ENCODE results near the gene FUT8. TPM values are rescaled to one million over a fixed set of nuclear protein-coding genes. Genes with fewer than 3 reads are reported as not detected.

Gene FUT8
- total RNA-seq (10 to 100 TPM; 12.0 to 16.9 (median 15.0) TPM), polyA plus RNA-seq (5.2 TPM)
- long read RNA-seq, donor 1, full-length matches to known transcripts: 5 of 12 reads
- long read RNA-seq, donor 1, partial matches to known transcripts: 3 of 12 reads
- long read RNA-seq, donor 1, other reads (novel, unspliced or antisense): 4 of 12 reads
- long read RNA-seq, donor 2, full-length matches to known transcripts: 2 of 4 reads
- long read RNA-seq, donor 2, partial matches to known transcripts: 1 of 4 reads
- long read RNA-seq, donor 2, other reads (novel, unspliced or antisense): 1 of 4 reads
- long read RNA-seq, donor 3, full-length matches to known transcripts: 11 of 18 reads
- long read RNA-seq, donor 3, partial matches to known transcripts: 2 of 18 reads
- long read RNA-seq, donor 3, other reads (novel, unspliced or antisense): 5 of 18 reads
- long read RNA-seq, donor 4, full-length matches to known transcripts: 2 of 3 reads
- long read RNA-seq, donor 4, partial matches to known transcripts: 0 of 3 reads
- long read RNA-seq, donor 4, other reads (novel, unspliced or antisense): 1 of 3 reads

DNA sequence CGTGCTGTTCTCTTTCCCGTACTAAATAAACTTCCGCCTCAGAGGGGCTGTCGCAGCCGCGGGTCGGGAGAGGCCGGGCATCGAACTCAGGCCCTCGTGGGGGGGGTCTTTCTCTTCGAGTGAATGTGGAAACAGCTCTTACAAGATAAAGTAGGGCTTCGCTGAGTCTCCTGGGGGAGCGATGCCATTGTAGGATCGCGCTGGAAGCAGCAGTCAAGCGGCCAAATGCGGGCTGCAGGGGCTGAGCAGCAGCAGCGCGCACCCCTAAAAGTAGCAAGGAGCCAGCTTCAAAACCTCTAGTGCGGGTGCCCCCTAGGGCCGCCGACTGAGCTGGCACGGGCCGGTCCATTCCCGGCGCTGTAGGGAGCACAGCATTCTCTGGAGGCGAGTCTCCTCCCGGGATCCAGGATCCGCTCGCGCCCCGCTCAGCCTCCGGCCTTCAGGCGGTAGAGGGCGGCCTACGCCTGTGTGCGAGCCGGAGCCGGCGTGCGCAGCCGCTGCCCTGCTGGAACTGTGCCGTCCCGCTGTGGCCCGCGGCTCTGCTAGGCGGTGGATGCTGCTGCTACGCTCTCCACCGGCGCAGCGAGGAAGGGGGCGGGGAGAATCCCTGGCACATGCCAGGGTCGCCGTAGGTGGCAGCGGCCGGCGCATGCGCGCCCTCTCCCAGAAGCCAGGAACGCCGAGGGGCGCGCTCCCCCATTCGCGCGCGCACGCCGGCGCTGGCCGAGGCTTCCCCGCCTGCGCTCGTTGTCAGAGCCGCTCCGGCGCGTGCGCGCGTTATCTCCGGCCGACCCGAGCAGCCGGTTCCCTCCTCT lies at the start of gene FUT8:
Gene FUT8, plus strand, starts transcription at position 699 of the 815 bp plus-strand sequence. CDS start 148,834 bp downstream, outside the sequence.
- intact Hi-C loops (cut with DNase I): loop anchor here (2.0 to 10.0 kb wide), 5 partner anchors 247 to 543 kb away; no protein-coding TSS in a partner anchor
- Histone ChIP-seq H3K27me3 (ENCODE audit: control insufficient read depth, insufficient read depth) (no peaks in the 10 kb centered on the region), H3K9me3 (ENCODE audit: control insufficient read depth, low read length) (no peaks in the 10 kb centered on the region), H3K4me1 (ENCODE audit: control insufficient read depth, insufficient read depth, low read length) (no peaks in the 10 kb centered on the region), H3K27ac (ENCODE audit: low read length) (peak within 1 kb of the TSS; percentile 93), H3K4me3 (ENCODE audit: low read length) (peak within 1 kb of the TSS; percentile 89)
- under 1% methylated on average over 85 of the region's 85 CpGs for WGBS
- ATAC-seq (peak; percentile 97 to 98), DNase-seq (peak; percentile 97 to 99 (median 99))

DNA sequence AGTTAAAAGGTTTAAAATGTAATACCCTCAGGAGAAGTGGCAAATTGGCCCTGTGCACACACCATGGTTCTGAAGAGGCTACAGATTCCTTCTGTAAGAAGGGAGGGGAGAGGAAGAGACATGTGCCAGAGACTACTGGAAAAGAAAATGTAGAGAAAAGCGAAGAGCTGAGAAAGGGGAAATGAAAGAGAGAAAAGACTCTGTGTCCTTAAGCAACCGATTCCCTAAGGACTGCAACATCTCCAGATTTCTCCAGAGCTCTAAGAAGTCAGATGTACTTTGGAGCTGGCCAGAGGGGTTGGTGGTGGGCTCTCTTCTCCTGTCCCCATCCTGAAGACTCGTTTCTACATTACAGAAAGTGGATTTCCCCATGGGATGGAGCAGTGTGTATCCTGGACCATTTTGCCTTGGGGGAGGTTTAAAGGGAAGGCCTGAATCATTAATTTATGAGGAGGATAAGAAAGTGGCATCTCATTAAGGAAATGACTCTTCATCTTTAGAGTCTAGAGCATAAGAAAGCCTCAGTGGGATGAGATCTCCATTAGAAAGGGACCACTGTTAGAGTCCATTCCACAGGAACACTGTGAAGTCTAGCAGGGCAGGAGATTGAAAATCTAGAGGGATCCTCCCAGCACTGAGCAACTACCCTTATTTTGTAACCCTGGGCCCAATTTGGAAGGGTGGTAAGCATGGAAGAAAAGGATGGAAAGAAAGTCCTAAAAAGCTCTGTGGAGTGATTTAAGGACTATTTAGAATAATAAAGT lies 45.5 kb upstream of the FUT8 start:
- Histone ChIP-seq H3K9me3 (ENCODE audit: control insufficient read depth, low read length) (no peaks in the 10 kb centered on the region), H3K4me3 (ENCODE audit: low read length) (no peak overlapping the region), H3K27ac (ENCODE audit: low read length) (no peak overlapping the region), H3K4me1 (ENCODE audit: control insufficient read depth, insufficient read depth, low read length) (no peaks in the 10 kb centered on the region), H3K27me3 (ENCODE audit: control insufficient read depth, insufficient read depth) (no peaks in the 10 kb centered on the region)
- 71% methylated on average over 3 of the region's 3 CpGs for WGBS
- DNase-seq: no peak
- intact Hi-C loops (cut with DNase I): no loop called here
- no peak for ATAC-seq

DNA sequence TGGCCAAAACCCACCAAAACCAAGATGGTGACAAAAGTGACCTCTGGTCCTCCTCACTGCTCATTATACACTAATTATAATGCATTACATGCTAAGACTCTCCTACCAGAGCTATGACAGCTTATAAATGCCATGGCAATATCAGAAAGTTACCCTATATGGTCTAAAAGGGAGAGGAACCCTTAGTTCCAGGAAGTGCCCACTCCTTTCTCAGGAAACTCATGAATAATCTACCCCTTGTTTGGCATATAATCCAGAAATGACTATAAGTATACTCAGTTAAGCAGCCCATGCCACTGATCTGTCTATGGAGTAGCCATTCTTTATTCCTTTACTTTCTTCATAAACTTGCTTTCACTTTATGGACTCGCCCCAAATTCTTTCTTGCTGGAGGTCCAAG lies 43.0 kb upstream of the FUT8 start:
- intact Hi-C loops (cut with DNase I): no loop called here
- Histone ChIP-seq H3K27ac (ENCODE audit: low read length) (no peak overlapping the region), H3K27me3 (ENCODE audit: control insufficient read depth, insufficient read depth) (no peaks in the 10 kb centered on the region), H3K4me3 (ENCODE audit: low read length) (no peak overlapping the region), H3K4me1 (ENCODE audit: control insufficient read depth, insufficient read depth, low read length) (no peaks in the 10 kb centered on the region), H3K9me3 (ENCODE audit: control insufficient read depth, low read length) (no peaks in the 10 kb centered on the region)
- DNase-seq (no peak), ATAC-seq (no peak)
- WGBS: 93% methylated on average over 1 of the region's 1 CpG

DNA sequence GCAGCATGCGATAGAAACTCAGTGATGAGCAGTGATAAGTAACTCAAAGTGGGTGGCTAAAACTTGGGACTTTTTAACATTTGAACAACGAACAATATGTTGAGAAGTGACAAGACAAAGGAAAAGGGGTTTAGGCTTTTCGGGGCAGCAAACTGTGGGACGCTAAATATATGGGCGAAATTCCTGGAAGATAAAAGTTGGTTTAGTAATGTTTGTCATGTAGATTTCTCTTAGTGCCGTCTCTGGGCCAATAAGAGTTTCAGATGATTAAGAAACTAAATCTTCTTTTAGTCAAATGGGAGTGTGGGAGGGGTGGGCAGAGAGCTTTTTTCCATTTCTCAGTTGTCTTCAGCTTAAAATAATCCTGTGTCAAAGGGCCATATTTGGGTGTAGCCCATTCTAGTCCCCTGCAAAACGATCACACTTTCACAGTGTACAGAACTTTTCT lies 41.7 kb upstream of the FUT8 start:
- 65% methylated on average over 7 of the region's 7 CpGs for WGBS
- H3K27me3 ChIP-seq (ENCODE audit: control insufficient read depth, insufficient read depth): no peaks in the 10 kb centered on the region
- DNase-seq (no peak), ATAC-seq (no peak)
- H3K4me3 ChIP-seq (ENCODE audit: low read length): no peak overlapping the region
- intact Hi-C loops (cut with DNase I): no loop called here
- no peak overlapping the region for H3K27ac ChIP-seq (ENCODE audit: low read length)
- H3K9me3 ChIP-seq (ENCODE audit: control insufficient read depth, low read length): no peaks in the 10 kb centered on the region
- no peaks in the 10 kb centered on the region for H3K4me1 ChIP-seq (ENCODE audit: control insufficient read depth, insufficient read depth, low read length)

DNA sequence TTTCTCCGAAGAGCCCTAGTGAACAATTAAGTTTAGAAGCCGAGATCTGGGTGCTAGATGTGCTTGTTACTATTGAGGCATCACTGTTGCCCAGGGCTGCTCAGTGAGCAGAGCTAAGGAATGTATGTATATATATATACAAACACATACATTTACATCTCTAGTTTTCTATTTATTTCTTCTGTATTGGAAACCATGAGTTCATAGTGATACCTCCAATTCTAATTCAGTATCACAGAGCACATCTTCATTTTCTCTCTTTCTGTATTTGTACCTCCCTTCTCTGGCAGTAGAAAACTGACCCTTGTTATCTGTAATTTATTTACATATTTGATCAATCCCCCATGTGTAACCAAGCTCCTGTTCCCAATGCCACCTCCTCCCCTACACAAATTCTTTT lies 40.7 kb upstream of the FUT8 start:
- DNase-seq (no peak), ATAC-seq (no peak)
- H3K4me1 ChIP-seq (ENCODE audit: control insufficient read depth, insufficient read depth, low read length): no peaks in the 10 kb centered on the region
- intact Hi-C loops (cut with DNase I): no loop called here
- H3K27me3 ChIP-seq (ENCODE audit: control insufficient read depth, insufficient read depth): no peaks in the 10 kb centered on the region
- WGBS: 93% methylated on average over 2 of the region's 2 CpGs
- no peaks in the 10 kb centered on the region for H3K9me3 ChIP-seq (ENCODE audit: control insufficient read depth, low read length)
- no peak overlapping the region for H3K4me3 ChIP-seq (ENCODE audit: low read length)
- no peak overlapping the region for H3K27ac ChIP-seq (ENCODE audit: low read length)

DNA sequence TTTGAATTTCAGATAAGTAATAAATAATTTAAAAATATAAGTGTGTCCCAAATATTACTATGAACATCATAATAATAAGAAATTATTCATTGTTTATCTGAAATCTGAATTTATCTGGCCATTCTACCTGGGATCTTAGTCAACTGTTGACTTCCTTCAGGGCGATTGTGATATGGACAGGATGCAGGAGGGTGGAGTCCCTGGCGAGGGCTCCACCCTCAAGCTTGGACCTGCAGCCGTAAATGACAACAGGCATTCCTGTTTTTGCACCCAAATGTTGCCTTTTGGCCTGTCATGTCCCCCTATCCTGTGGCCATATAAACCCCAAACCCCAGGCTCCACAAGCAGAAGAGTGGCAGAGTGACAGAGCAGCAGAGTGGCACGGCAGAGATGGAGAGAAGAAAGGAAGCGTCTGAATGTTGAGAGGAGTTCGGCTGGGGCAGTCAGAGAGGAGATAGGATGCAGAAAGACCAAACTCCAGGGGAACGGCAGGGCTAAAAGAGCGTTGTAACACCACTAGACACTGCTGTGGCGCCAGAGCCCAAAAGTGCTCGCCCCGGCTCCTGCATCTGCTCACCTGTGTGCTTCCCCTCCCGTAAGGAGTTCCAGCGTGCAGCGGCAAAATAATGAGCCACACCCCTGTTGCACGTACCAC lies 39.4 kb upstream of the FUT8 start:
- H3K27ac ChIP-seq (ENCODE audit: low read length): no peak overlapping the region
- H3K27me3 ChIP-seq (ENCODE audit: control insufficient read depth, insufficient read depth): no peaks in the 10 kb centered on the region
- no peaks in the 10 kb centered on the region for H3K9me3 ChIP-seq (ENCODE audit: control insufficient read depth, low read length)
- H3K4me3 ChIP-seq (ENCODE audit: low read length): no peak overlapping the region
- intact Hi-C loops (cut with DNase I): no loop called here
- 58% methylated on average over 15 of the region's 15 CpGs for WGBS
- DNase-seq (no peak), ATAC-seq (no peak)
- H3K4me1 ChIP-seq (ENCODE audit: control insufficient read depth, insufficient read depth, low read length): no peaks in the 10 kb centered on the region

DNA sequence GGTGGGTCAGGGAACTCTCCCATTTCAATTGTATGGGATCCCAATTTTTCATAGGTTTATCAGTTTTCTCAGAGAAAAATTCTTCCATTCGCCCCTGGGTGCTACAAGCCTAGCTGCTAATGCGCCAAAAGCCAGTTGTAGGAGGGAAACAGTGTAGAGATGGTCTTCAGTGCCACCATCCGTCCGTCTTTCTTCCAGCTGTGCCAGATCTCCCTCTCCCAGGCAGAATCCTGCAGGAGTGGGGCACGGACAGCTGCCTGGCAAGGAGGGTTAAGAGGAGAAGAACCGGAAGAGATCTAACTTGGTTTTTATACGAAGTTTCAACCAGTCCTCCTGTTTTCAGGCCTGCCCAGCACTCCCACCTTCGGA lies 38.9 kb upstream of the FUT8 start:
- Histone ChIP-seq H3K27me3 (ENCODE audit: control insufficient read depth, insufficient read depth) (no peaks in the 10 kb centered on the region), H3K27ac (ENCODE audit: low read length) (no peak overlapping the region), H3K9me3 (ENCODE audit: control insufficient read depth, low read length) (no peaks in the 10 kb centered on the region), H3K4me3 (ENCODE audit: low read length) (no peak overlapping the region), H3K4me1 (ENCODE audit: control insufficient read depth, insufficient read depth, low read length) (no peaks in the 10 kb centered on the region)
- intact Hi-C loops (cut with DNase I): no loop called here
- ATAC-seq (no peak), DNase-seq (no peak)
- WGBS: 69% methylated on average over 8 of the region's 8 CpGs

DNA sequence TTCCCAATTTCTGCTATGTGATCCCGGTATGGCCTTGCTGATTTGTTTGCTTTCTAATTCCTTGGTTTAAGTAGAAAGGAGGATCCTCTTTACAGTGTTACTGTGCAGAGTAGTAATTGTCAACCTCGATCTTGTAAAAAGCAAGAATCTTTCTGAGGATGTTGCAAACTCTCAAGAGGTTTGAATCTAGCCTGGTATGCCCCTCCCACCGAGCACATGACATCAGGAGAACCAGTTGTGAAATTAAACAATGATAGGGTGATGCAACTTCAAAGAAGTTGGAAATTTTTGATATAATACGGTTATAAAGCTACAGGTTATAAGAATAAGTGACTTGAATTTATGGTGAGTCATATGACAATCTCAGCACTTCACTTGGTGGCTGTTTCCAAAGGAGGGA lies 35.0 kb upstream of the FUT8 start:
- intact Hi-C loops (cut with DNase I): no loop called here

DNA sequence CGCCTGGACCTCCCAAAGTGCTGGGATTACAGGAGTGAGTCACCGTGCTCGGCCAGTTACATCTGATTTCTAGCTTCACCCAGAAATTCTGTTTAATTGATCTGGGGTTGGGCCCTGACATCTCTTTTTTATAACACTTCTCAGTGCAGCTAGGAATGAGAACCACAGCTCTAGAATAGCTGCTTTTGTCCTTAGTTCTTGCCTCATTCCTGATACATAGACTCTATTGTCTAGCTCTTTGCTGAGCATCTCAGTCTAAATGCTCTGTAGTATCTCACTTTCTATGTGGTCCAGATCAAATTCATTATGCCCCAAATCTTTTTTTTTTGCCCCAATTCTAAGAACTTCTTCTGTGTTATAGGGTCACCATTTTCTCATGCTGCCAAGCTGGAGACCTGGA lies 29.9 kb upstream of the FUT8 start:
- Histone ChIP-seq H3K27me3 (ENCODE audit: control insufficient read depth, insufficient read depth) (no peaks in the 10 kb centered on the region), H3K4me1 (ENCODE audit: control insufficient read depth, insufficient read depth, low read length) (no peaks in the 10 kb centered on the region), H3K27ac (ENCODE audit: low read length) (no peak overlapping the region), H3K9me3 (ENCODE audit: control insufficient read depth, low read length) (no peaks in the 10 kb centered on the region), H3K4me3 (ENCODE audit: low read length) (no peak overlapping the region)
- WGBS: 78% methylated on average over 3 of the region's 3 CpGs
- no peak for ATAC-seq
- no peak for DNase-seq
- intact Hi-C loops (cut with DNase I): no loop called here

More for the DNA sequence above, 35.0 kb upstream of the FUT8 start:
- no peaks in the 10 kb centered on the region for H3K27me3 ChIP-seq (ENCODE audit: control insufficient read depth, insufficient read depth)
- H3K4me1 ChIP-seq (ENCODE audit: control insufficient read depth, insufficient read depth, low read length): no peaks in the 10 kb centered on the region
- ATAC-seq: no peak
- no peak overlapping the region for H3K4me3 ChIP-seq (ENCODE audit: low read length)
- DNase-seq: no peak
- H3K9me3 ChIP-seq (ENCODE audit: control insufficient read depth, low read length): no peaks in the 10 kb centered on the region
- no peak overlapping the region for H3K27ac ChIP-seq (ENCODE audit: low read length)
- 67% methylated on average over 4 of the region's 4 CpGs for WGBS

DNA sequence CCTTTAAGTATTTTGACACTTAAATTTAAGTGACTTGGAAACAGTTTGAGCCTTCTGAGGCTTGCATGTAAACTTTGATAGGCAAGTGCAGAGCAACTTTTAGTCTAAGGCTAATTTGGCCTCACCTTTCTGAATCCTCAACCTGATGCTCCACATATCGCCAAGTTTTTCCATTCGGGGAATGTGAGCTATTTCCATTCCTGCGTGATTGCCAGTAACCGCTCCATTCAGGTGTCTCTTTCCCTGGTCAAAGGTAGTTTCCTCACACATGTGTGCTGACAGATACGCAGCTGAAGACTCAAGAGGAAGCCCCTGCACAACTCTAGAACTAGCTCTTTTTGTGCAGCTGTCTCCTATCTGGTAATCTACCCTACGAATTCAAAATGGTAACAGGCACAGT lies 25.4 kb upstream of the FUT8 start:
- intact Hi-C loops (cut with DNase I): no loop called here

More for the DNA sequence above, 25.4 kb upstream of the FUT8 start:
- Histone ChIP-seq H3K27me3 (ENCODE audit: control insufficient read depth, insufficient read depth) (no peaks in the 10 kb centered on the region), H3K4me1 (ENCODE audit: control insufficient read depth, insufficient read depth, low read length) (no peaks in the 10 kb centered on the region), H3K4me3 (ENCODE audit: low read length) (no peak overlapping the region), H3K27ac (ENCODE audit: low read length) (no peak overlapping the region), H3K9me3 (ENCODE audit: control insufficient read depth, low read length) (no peaks in the 10 kb centered on the region)
- WGBS: 81% methylated on average over 6 of the region's 6 CpGs
- DNase-seq (no peak), ATAC-seq (no peak)

All from right cardiac atrium (tissue), 5 donors.